Endothelial cell of umbilical vein (primary cell): Measurements from ENCODE around the gene ALKBH2. TPM values are rescaled to one million over a fixed set of nuclear protein-coding genes. Genes with fewer than 3 reads are reported as not detected.

Experiments used
- BruUV-seq: library from RNA; stranded (reverse); fragments of 400-500 nt; replicated peaks from 2 replicates; lab custom pipeline; 2021; lab: Mats Ljungman, UMichigan
- CTCF ChIA-PET: fragments of 300-600, 350-600 bp; sonication (Branson Sonifier 250); formaldehyde crosslinking; loops from one replicate; lab custom pipeline; 2021; ENCODE audit warnings: antibody characterized with exemption, inconsistent platforms; lab: Charles Lee
- POLR2A ChIA-PET: fragments of 300-600, 350-600 bp; sonication (Branson Sonifier 250); formaldehyde crosslinking; loops from one replicate; lab custom pipeline; 2021; ENCODE audit warnings: antibody characterized with exemption, inconsistent platforms; lab: Charles Lee
- DNase-seq: peaks from one replicate; pipeline ENCODE4 v3.0.0-alpha.2; 2011; ENCODE audit warnings: low read depth, low spot score
- FAIRE-seq: peaks from 2 replicates; lab custom pipeline; 2011; peaks lifted over from hg19 to GRCh38; lab: Jason Lieb, UNC
- H2AFZ ChIP-seq: 2 replicates; pipeline ENCODE4 v1.6.0; 2012; ENCODE audit warnings: low read depth, low read length, control low read depth, inconsistent platforms
- H3K27ac ChIP-seq: 2 replicates; pipeline ENCODE4 v1.5.1; 2011; ENCODE audit warnings: low read depth, mild to moderate bottlenecking, control low read depth, low read length, moderate library complexity; ENCODE audit not compliant: insufficient read depth
- H3K27me3 ChIP-seq, 2 experiments: 2 replicates each; pipeline versions ENCODE4 v1.6.0 to v1.6.1; 2011; ENCODE audit warnings: low read length in 2 of 2, mixed read lengths in 1 of 2; ENCODE audit not compliant: control insufficient read depth in 2 of 2, insufficient read depth in 2 of 2
- H3K36me3 ChIP-seq, 2 experiments: 2 replicates in 1 of 2; 3 replicates in 1 of 2; pipeline ENCODE4 v1.5.1; 2011; ENCODE audit warnings: low read length in 2 of 2, mild to moderate bottlenecking in 1 of 2, moderate library complexity in 1 of 2; ENCODE audit not compliant: control insufficient read depth in 2 of 2, insufficient read depth in 2 of 2; ENCODE audit errors: extremely low read depth in 1 of 2
- H3K4me1 ChIP-seq: 3 replicates; pipeline ENCODE4 v1.5.1; 2011; ENCODE audit warnings: mild to moderate bottlenecking, low read length; ENCODE audit not compliant: control insufficient read depth, insufficient read depth; ENCODE audit errors: extremely low read depth
- H3K4me2 ChIP-seq: 2 replicates; pipeline ENCODE4 v1.6.1; 2011; ENCODE audit warnings: low read length, control low read depth, mixed read lengths; ENCODE audit not compliant: insufficient read depth
- H3K4me3 ChIP-seq, 3 experiments: fragments of 200-600 bp in 1 of 3; sonication (generic), shearing (Covaris generic) in 1 of 3; replicated peaks in 1 of 3; 2 replicates each; pipeline ENCODE4 v1.5.1; 2011 to 2016; ENCODE audit warnings: control low read depth in 3 of 3, low read length in 3 of 3, mild to moderate bottlenecking in 2 of 3, inconsistent platforms in 1 of 3, low read depth in 1 of 3, moderate library complexity in 1 of 3; ENCODE audit not compliant: insufficient read depth in 1 of 3
- H3K79me2 ChIP-seq: 2 replicates; pipeline ENCODE4 v1.6.0; 2012; ENCODE audit warnings: low read length, inconsistent platforms; ENCODE audit not compliant: control insufficient read depth, insufficient read depth
- H3K9ac ChIP-seq: replicated peaks from 2 replicates; pipeline ENCODE3; 2011; ENCODE audit warnings: low read length, control low read depth; ENCODE audit not compliant: insufficient read depth; ENCODE audit errors: extremely low read depth
- H3K9me1 ChIP-seq: replicated peaks from 3 replicates; pipeline ENCODE4 v1.6.0; 2011; ENCODE audit warnings: mild to moderate bottlenecking, low read length; ENCODE audit not compliant: control insufficient read depth, insufficient read depth; ENCODE audit errors: extremely low read depth
- H3K9me3 ChIP-seq: replicated peaks from 2 replicates; pipeline ENCODE4 v1.5.1; 2012; ENCODE audit warnings: low read length, inconsistent platforms; ENCODE audit not compliant: control insufficient read depth, insufficient read depth
- H4K20me1 ChIP-seq: replicated peaks from 2 replicates; pipeline ENCODE3; 2011; ENCODE audit warnings: mild to moderate bottlenecking, low read length; ENCODE audit not compliant: control insufficient read depth, insufficient read depth; ENCODE audit errors: extremely low read depth
- EZH2 ChIP-seq: IDR thresholded peaks from 2 replicates; pipeline ENCODE4 v1.6.1; 2012; ENCODE audit warnings: borderline replicate concordance, low read depth, mild to moderate bottlenecking, moderate library complexity, low read length, inconsistent platforms; ENCODE audit not compliant: severe bottlenecking
- FOS ChIP-seq: IDR thresholded peaks from 2 replicates; pipeline ENCODE4 v1.6.1; 2011; ENCODE audit warnings: mild to moderate bottlenecking, low read length, moderate library complexity, borderline replicate concordance; ENCODE audit not compliant: insufficient read depth
- GATA2 ChIP-seq: IDR thresholded peaks from 2 replicates; pipeline ENCODE4 v1.7.0; 2011; ENCODE audit warnings: low read depth, mild to moderate bottlenecking, moderate library complexity, mixed read lengths, low read length; ENCODE audit not compliant: insufficient read length, insufficient read depth
- JUN ChIP-seq: IDR thresholded peaks from 2 replicates; pipeline ENCODE4 v1.6.1; 2011; ENCODE audit warnings: borderline replicate concordance, low read depth; ENCODE audit not compliant: insufficient read length, insufficient read depth
- MYC ChIP-seq: IDR thresholded peaks from one replicate; pipeline ENCODE4 v1.6.1; 2011; ENCODE audit warnings: mild to moderate bottlenecking, low read depth, low read length
- POLR2A ChIP-seq: IDR thresholded peaks from 2 replicates; pipeline ENCODE4 v1.6.1; 2012; ENCODE audit warnings: low read depth, mild to moderate bottlenecking, control low read depth, low read length
- POLR2AphosphoS5 ChIP-seq: IDR thresholded peaks from 2 replicates; pipeline ENCODE4 v1.6.1; 2012; ENCODE audit warnings: low read depth, mild to moderate bottlenecking, control low read depth, low read length, moderate library complexity; ENCODE audit not compliant: insufficient read depth
- dilution Hi-C: fragments of 300-500 bp; cut with MboI; formaldehyde crosslinking; loops from one replicate; pipeline ENCODE4 v1.15.0; 2019; ENCODE audit warnings: low sequenced_read_pairs; ENCODE audit not compliant: extremely low pct_ligation_motif_present
- intact Hi-C: fragments of 100-400 bp; cut with micrococcal nuclease; formaldehyde crosslinking; loops from one replicate; pipeline ENCODE4 v1.10.0; 2022
- polyA plus RNA-seq, 4 experiments: library from polyadenylated mRNA; depleted of rRNA in 3 of 4; stranded (reverse) in 3 of 4; unstranded in 1 of 4; fragments of >200 nt; gene quantifications; 2 replicates each; pipeline versions ENCODE4 v1.2.1 to v1.2.3, GENCODE V29; 2011 to 2012; ENCODE audit warnings: missing spikeins in 1 of 4
- total RNA-seq: library from RNA; stranded (reverse); gene quantifications from 2 replicates; pipeline ENCODE4 v1.2.3, GENCODE V29; 2021
- TF ChIP-seq, protein P1 (sequence below): IDR thresholded peaks from 2 replicates; pipeline ENCODE4 v1.6.1; 2011; ENCODE audit not compliant: insufficient read depth, insufficient read length
- TF ChIP-seq, protein P2 (sequence below), 2 donors: IDR thresholded peaks; 1 replicate in 1 of 2; 2 replicates in 1 of 2; pipeline ENCODE4 v1.5.1; 2011; ENCODE audit warnings: low read length in 2 of 2, mild to moderate bottlenecking in 2 of 2, moderate library complexity in 2 of 2, control low read depth in 1 of 2, inconsistent platforms in 1 of 2, low read depth in 1 of 2; ENCODE audit not compliant: insufficient read depth in 1 of 2; ENCODE audit errors: extremely low read depth in 1 of 2

The ALKBH2 gene
- total and polyA plus RNA-seq, 2 donors (not counting 3 experiments of a cell fraction or from before 2014, with no cell fraction given), result 5.4 to 7.3 TPM

- Histone ChIP-seq H3K9me3 (no peaks in the 10 kb centered on the region), H3K4me2 (peak overlapping the region; percentile 83), H4K20me1 (no peaks in the 10 kb centered on the region), H3K4me1 (peaks cover 12% of the 10 kb centered on the region), H3K79me2 (peaks cover 15% of the 10 kb centered on the region), H3K4me3 (peak overlapping the region in 1 of 3 experiments; percentile 96), H3K27ac (peak overlapping the region; percentile 20), H2AFZ (no peak overlapping the region), H3K36me3 (peaks cover 9 to 13% of the 10 kb centered on the region in 2 experiments), H3K9me1 (no peaks in the 10 kb centered on the region), H3K27me3 (no peaks in the 10 kb centered on the region), H3K9ac (peak overlapping the region; percentile 96)
- no peak for DNase-seq
- intact Hi-C loops, result loop anchor here (5.0 kb wide), 1 partner anchor 367 kb away; the partner anchor contains the start of gene CORO1C
- ChIA-PET CTCF (interaction anchor here (1.1 to 3.1 kb wide), 3 partner anchors 12 to 290 kb away, joined by 4 to 38 read pairs (median 4); no protein-coding TSS in a partner anchor), POLR2A (no interaction called here)
- FAIRE-seq, result no peak
- dilution Hi-C loops, result no loop called here
- TF ChIP-seq GATA2 (no peak), POLR2AphosphoS5 (no peak)
- BruUV-seq, result no TSS peak
Measured at GRCh38 chr12:109099431-109100020, 6.3 kb upstream of the ALKBH2 start.

- no peak for TF ChIP-seq EZH2
- TF ChIP-seq POLR2AphosphoS5, result no peak
- no peak for TF ChIP-seq JUN
- TF ChIP-seq, protein P1, sequence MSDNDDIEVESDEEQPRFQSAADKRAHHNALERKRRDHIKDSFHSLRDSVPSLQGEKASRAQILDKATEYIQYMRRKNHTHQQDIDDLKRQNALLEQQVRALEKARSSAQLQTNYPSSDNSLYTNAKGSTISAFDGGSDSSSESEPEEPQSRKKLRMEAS, result no peak
- TF ChIP-seq FOS, result no peak
- TF ChIP-seq MYC, result no peak
- TF ChIP-seq, protein P2, sequence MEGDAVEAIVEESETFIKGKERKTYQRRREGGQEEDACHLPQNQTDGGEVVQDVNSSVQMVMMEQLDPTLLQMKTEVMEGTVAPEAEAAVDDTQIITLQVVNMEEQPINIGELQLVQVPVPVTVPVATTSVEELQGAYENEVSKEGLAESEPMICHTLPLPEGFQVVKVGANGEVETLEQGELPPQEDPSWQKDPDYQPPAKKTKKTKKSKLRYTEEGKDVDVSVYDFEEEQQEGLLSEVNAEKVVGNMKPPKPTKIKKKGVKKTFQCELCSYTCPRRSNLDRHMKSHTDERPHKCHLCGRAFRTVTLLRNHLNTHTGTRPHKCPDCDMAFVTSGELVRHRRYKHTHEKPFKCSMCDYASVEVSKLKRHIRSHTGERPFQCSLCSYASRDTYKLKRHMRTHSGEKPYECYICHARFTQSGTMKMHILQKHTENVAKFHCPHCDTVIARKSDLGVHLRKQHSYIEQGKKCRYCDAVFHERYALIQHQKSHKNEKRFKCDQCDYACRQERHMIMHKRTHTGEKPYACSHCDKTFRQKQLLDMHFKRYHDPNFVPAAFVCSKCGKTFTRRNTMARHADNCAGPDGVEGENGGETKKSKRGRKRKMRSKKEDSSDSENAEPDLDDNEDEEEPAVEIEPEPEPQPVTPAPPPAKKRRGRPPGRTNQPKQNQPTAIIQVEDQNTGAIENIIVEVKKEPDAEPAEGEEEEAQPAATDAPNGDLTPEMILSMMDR (IDR thresholded peaks at IDR 0.05; ENCODE audit: extremely low read depth in 1 of 2, insufficient read depth in 1 of 2, low read depth in 1 of 2, low read length in 2 of 2), result no peak
- no peak for TF ChIP-seq POLR2A
- TF ChIP-seq GATA2, result no peak
- dilution Hi-C loops (no loop called here), intact Hi-C loops (loop anchor here (1.0 to 5.0 kb wide), 3 partner anchors 13 to 536 kb away; partner anchors contain the start of genes CORO1C and ISCU)
- POLR2A ChIA-PET, result no interaction called here
- H3K27me3 ChIP-seq, result no peaks in the 10 kb centered on the region
- peak overlapping the region; percentile 83 for H3K4me2 ChIP-seq
- H3K79me2 ChIP-seq, result peaks cover 15% of the 10 kb centered on the region
- peak overlapping the region; percentile 91 to 96 (median 91) for H3K4me3 ChIP-seq
- DNase-seq (no peak), FAIRE-seq (peak; percentile 65)
- H3K9me1 ChIP-seq, result no peaks in the 10 kb centered on the region
- H2AFZ ChIP-seq, result peak overlapping the region; percentile 97
- no peaks in the 10 kb centered on the region for H3K9me3 ChIP-seq
- BruUV-seq, result no TSS peak
- CTCF ChIA-PET, result interaction anchor here (0.9 to 3.1 kb wide), 6 partner anchors 12 to 291 kb away, joined by 3 to 38 read pairs (median 4); partner anchors contain the start of gene USP30
- H3K36me3 ChIP-seq, result peaks cover 7 to 10% of the 10 kb centered on the region in 2 experiments
- no peaks in the 10 kb centered on the region for H4K20me1 ChIP-seq
- peak overlapping the region; percentile 81 for H3K27ac ChIP-seq
- peak overlapping the region; percentile 96 for H3K9ac ChIP-seq
- peaks cover 12% of the 10 kb centered on the region for H3K4me1 ChIP-seq
Measured at GRCh38 chr12:109098651-109099050, 5.4 kb upstream of the ALKBH2 start.
